Measurements from ENCODE around the gene IYD.
"Not testable (repeated sequence)": the region's sequence is repeated elsewhere in the genome, so short reads cannot be mapped to it uniquely, and the experiment has no call there.

The IYD gene

DNA sequence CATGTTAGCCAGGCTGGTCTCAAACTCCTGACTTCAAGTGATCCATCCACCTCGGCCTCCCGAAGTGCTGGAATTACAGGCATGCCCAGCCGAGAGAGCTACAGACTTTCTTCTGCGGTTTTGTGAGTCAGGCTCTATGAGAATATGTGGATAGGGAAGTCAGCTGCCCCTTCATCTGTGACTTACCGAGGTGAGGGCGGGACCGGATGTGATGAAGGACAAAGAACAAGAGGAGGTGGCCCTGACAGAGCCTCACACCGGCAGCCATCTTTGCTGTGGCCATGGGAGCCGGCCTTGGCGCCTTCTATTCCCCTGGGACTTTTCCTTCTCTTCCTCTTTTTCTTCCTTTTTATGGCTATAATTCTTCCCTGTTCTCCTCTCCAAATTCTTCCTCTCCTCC, 67.0 kb downstream of the IYD start:
- DNase-seq: no peak

DNA sequence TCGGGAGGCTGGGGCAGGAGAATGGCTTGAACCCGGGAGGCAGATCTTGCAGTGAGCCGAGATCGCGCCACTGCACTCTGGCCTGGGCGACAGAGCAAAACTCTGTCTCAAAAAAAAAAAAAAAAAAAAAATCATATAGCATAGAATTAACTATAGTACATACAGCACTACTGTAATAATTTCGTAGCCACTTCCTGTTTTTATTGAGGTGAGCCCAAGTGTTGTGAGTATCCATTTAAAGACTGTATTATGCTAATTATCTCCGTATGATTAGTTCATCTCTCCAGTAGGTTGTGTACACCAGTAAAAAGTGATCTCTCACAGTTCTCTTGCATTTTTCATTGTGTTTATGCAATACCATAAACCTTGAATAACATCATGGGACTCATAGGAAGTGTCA, 70.6 kb downstream of the IYD start:
- DNase-seq: no peak

DNA sequence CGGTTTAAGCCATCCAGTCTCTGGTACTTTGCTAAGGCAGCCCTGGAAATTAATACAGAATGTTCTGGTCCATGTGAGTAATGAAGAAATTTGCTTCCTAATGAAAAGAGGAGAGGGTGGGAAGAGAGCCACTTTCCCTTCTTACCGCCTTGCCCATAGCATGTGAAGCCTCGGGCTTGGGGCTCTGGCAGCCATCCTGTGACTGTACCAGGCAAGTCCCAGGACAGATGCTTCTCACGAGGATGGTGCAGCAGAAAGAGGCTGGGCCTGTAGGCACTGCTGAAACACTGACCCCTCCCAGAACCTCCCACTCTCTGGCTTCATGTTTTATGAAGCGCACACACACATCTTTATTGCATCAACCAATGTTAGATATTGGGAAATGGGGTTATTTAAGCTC, 74.8 kb downstream of the IYD start:
- no peak for DNase-seq

DNA sequence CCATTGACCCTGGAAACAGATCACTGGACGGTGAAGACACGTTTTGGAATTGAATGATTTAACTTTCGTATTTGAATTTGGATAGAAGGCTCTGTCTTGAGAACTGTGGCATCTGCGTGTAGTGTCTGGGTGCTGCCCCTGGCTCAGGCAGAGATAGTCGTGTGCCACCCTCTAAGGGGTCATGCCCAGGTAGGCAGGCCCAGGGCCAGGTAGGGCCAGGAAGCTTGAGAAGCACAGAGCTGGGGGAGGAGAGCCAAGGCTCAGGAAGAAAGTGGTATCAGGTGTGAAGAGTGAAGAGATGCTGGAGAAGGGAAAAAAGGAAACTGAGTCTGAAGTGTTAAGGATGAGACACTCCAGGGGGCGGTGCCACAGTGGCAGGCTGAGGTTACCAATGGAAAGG, 75.5 kb downstream of the IYD start:
- DNase-seq: no peak

- DNase-seq: no peak
These were observed 76.7 kb downstream of the IYD start for GRCh38 chr6:150445486-150445885.

GRCh38 chr6:150448221-150448620, 79.4 kb downstream of the IYD start:
- DNase-seq: no peak

GRCh38 chr6:150449055-150449454, 80.2 kb downstream of the IYD start:
- DNase-seq: not testable (repeated sequence)

DNA sequence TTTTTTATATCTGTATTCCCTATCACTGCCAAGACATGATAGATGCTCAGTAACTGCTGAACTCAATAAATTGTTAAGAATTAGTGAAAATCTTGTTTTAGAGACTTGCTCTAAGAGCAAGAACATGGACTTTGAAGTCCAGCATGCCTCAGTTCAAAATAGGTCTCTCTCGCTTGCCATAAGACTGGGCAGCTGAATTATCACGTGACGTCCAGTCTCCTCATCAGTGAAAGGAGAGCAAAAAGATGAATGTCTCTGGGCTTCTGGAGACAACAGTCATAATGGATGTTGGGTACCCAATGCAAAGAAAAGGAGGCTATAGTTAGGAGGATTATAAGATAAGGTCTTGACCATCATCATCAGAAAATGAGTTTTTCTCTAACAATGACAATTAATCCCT, 82.1 kb downstream of the IYD start:
- no peak for DNase-seq

DNA sequence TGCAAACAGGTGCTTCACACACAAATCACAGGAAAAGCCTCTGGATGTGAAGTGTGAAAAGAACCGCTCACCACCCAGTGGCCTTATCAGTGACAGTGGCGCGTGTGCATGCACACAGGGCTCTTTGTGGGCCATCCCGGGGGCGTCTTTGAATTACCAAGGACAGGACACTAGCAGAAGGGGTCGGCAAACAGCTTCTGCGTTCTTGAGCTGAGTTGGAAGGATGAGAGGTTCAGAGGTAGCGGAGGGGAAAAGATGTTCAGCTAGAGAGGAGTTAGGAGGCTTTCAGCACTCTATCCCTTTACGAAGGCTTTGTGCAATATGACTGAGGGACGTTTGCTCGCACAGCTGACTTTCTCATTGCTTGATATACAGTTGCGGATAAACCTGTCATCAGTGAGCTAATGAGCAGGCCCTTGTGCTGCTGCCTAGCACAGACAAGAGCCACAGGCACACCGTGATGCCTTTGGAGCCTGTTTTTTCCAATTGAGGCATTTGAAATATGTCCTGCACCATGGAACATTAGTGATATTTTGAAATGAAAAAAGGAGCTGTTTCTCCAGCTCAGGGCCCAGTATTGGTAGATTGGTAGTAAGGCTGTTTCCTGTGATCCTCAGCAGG, 83.1 kb downstream of the IYD start:
- DNase-seq: no peak

DNA sequence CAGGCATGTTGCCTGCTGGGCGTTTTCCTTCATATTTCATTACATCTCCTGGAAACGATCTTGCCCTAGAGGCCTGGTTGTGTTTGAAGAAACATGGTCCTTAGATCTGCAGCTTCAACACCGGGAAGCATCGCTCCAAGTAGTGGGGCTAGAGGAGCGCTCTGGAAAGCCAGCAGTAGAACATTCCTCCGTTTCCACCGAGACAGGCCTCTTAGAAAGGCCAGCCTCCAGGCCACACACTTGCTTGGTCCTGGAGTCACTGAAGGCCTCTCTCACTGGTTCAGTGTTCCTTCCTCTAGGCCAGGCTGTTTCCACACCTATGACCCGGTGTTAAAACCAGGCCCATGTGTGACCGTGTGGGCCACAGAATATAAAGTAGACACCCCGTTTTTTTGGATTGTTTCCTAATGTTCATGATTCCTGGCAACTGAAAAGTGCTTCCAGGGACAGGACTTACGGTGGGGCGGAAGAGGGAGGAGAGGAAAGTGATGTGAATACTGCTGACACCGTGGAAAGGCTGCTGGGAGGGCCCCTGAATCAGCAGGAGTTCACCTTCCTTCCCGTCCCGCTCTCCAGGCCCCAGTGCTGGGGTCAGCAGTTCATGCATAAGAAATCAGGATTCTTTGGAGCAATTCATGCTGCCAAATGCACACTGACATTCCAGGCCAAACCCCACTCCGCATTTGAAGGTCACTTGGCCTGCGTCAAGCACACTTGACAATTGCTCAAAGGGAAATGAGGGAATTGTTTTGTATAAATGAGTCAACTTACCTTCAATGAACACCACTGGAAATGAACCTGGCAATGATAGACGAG, 83.8 kb downstream of the IYD start:
- DNase-seq: no peak

DNA sequence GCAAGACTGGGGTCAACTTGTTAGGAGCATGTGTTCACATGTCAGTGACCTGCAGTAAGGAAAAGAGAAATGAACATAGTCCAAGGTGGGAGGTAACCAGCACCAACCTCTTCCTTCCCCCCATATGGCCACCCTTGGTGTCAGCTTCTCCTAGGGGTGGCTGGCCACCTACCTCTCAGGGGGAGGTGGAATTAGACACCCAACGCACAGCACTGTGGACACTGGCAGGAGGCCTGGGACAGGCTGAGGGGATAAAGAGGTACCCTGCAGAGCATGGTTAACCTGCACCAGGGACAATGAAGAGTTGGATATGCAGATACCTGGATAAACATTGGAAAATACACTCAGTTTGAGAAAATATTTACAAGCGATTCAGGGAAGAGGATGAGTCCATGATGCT, 84.5 kb downstream of the IYD start:
- no peak for DNase-seq
